RCC 7860 (cell line): Measurements from ENCODE around the gene LEMD2.
"Not testable (repeated sequence)": the region's sequence is repeated elsewhere in the genome, so short reads cannot be mapped to it uniquely, and the experiment has no call there.

ENCODE experiments used
- DNase-seq: peaks from one replicate; pipeline ENCODE4 v3.0.0-alpha.2; 2015; ENCODE audit warnings: low spot score
- FAIRE-seq: peaks from 2 replicates; lab custom pipeline; 2012; peaks lifted over from hg19 to GRCh38; lab: Jason Lieb, UNC

Gene LEMD2

GRCh38 chr6:33788694-33789549 lies at the start of gene LEMD2:
Gene LEMD2, minus strand, starts transcription at chr6:33789130. Its CDS starts 14 bp downstream, at chr6:33789116.
- DNase-seq, result peak; percentile 71
- FAIRE-seq, result no peak

GRCh38 chr6:33837971-33838665 lies 49.2 kb upstream of the LEMD2 start:
- DNase-seq, result no peak

DNA sequence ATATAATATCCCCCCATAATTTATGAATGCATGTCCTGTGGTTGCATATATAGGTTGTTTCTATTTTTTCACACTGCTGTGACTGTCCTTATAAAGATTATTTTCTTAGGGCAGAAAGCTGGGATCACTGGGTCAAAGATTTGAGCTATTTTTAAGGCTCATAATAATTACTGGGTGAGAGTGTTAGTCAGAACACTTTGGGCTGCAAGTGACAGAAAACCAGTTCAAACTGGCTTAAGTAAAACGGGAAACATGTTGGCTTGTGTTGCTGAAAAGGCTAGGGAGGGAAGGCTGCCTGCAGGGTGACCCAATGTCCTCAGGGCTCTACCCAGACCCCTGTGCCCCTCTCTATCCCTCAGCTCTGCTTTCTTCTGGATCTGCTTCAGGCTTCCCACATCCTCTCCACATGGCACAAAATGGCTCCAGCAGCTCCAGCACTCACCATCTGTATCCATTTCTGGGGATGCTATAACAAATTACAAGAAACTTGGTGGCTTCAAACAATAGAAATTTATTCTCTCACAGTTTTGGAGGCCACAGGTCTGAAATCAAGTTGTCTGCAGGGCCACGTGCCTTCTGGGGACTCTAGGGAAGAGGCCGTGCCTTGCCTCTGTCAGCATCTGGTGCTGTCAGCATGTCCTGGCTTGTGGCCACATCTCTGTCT lies 48.0 kb upstream of the LEMD2 start:
- DNase-seq, result no peak

More at GRCh38 chr6:33837971-33838665, 49.2 kb upstream of the LEMD2 start:
- no peak for FAIRE-seq

GRCh38 chr6:33834401-33835392 lies 45.8 kb upstream of the LEMD2 start:
- DNase-seq, result no peak
- no peak for FAIRE-seq

More for the DNA sequence above, 48.0 kb upstream of the LEMD2 start:
- FAIRE-seq, result no peak

DNA sequence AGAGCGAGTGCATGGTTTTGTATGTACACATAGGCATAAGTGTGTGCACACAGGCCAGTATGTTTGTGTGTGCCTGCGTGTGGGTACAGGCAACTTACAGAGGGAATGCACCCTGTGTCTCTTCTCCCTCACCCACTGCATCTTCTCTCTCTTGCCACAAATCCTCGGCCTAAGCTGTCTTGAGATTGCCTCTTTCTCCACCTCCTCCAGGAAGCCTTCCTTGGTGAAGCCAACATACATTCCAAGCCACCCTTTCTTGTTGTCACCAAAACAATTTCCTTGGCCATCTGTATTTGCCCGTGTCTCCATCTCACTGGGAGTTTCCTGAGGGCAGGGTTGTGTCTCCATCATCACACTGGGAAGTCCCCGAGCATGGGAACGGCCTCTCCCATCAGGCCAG lies 44.7 kb upstream of the LEMD2 start:
- DNase-seq (no peak), FAIRE-seq (no peak)

DNA sequence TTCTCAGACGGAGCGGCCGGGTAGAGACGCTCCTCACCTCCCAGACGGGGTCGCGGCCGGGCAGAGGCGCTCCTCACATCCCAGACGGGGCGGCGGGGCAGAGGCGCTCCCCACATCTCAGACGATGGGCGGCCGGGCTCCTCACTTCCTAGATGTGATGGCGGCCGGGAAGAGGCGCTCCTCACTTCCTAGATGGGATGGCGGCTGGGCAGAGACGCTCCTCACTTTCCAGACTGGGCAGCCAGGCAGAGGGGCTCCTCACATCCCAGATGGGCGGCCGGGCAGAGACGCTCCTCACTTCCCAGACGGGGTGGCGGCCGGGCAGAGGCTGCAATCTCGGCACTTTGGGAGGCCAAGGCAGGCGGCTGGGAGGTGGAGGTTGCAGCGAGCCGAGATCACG lies 43.9 kb upstream of the LEMD2 start:
- not testable (repeated sequence) for FAIRE-seq

GRCh38 chr6:33831725-33832124 lies 42.8 kb upstream of the LEMD2 start:
- not testable (repeated sequence) for DNase-seq, FAIRE-seq

More for the DNA sequence above, 43.9 kb upstream of the LEMD2 start:
- DNase-seq, result not testable (repeated sequence)

- no peak for FAIRE-seq
- no peak for DNase-seq
Observed at GRCh38 chr6:33830635-33831240, 41.8 kb upstream of the LEMD2 start.

DNA sequence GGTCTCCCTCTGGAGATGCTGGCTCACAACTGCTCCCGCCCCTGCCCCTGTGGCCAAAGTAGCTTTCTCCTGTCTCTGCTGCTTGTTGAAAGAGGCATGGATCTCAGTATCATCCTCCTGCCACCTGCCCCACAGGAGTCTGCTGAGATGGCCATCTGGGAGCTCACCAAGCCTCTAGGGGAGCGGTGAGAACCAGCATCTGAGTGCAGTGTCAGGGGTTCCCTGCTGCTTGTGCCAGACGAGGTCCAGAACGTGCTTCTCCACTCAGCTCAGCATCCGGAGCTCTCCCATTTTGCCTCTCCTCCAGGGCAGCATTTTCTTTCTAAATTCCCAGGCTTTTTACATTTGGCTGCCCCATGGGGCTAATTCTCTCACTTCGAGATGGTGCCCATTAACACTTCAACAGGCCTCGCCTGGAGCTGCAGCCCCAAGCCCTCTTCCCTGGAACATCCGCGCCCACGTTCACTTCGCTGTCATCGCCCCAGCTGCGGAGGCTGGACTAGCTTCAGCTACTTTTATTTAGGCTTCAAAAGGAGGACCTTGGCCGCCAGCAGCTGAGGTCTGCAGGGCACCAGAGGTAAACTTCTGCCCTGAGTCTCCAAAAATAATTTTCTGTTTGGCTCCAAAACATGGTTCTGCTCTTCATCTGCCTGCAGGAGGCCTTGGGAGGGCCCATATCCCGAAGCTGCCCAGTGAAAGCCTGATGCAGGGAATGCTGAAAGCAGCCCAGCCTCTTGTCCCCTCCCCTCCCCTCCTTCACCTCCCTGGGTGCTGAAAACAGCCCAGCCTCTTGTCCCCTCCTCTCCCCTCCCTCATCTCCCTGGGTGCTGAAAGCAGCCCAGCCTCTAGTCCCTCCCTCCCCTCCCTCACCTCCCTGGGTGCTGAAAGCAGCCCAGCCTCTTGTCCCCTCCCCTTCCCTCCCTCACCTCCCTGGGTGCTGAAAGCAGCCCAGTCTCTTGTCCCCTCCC lies 40.1 kb upstream of the LEMD2 start:
- no peak for FAIRE-seq
- no peak for DNase-seq

DNA sequence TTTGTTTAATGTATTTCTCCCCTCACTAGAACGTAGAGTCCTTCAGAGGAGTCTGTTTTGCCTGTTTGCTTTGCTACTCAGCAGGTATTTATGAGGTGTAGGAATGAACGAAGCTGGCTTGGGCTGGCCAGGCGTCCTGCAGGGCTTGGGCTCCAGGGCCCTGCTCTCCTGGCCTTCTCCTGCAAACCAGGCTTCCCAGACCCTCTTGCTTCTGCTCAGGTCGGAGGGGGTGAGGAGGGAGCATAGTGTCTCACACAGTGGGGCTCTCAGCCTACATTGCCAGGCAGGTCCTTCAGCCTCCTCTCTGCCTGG lies 39.5 kb upstream of the LEMD2 start:
- DNase-seq (no peak), FAIRE-seq (no peak)

DNA sequence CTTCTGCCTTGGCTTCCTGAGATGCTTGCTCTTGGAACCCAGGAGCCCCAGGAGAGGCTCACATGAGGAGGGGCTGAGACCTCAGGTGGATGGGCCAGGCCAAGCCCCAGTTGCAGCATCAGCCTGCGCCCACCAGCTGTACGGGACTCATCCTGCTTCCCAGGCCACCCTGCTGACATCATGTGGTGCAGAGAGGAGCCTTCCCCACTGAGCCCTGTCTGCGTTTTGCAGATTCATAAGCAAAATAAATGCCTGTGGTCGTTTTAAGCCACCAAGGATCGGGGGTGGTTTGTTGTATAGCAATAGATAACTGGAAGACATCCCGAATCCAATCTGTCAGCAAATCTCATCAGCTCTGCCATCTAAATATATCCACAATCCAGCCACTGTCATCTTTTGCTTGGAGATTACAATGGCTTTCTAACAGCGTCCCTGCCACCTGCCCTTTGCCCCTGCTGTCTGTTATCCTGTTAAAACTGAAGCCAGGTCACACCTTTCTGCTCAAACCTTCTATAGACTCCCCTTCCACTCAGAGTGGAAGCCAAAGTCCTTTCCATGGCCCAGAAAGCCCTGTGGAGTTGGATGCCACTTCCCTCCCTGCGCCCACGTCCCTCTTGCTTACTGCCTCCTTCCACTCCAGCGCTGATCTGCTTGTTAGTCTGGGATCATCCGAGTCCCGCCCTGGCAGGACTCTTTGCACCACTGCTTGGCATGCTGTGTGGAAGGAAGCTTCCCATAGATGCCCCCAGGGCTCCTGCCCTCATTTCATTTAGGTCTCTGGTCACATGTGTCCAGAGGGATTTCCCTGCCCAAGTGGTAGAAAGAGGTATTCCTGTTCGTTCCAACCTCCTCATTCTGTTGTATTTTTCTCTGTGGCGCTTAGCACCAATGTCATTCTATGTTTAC lies 38.9 kb upstream of the LEMD2 start:
- FAIRE-seq (no peak), DNase-seq (no peak)

DNA sequence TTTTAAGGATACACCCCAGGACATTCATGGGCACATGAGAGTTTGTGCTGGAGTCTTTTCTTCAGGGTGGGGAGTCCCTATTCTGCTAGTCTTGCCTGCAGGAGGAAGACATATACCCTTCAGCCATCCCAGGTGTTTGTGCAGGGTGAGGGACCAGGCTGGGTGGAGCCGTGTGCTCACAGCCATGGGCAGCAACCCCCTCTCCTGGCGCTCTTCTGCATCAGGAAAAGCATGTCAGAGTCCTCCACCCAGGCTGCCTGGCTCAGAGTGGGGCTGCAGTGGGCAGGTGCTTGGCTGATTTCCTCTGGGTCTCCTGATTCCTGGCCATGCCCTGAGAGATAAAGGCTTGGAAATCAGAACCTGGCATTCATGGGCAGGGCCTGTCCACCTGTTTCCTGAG lies 37.6 kb upstream of the LEMD2 start:
- DNase-seq, result no peak
- no peak for FAIRE-seq

- FAIRE-seq (no peak), DNase-seq (no peak)
Observed at GRCh38 chr6:33824461-33825154, 35.7 kb upstream of the LEMD2 start.

- DNase-seq (no peak), FAIRE-seq (no peak)
Observed at GRCh38 chr6:33823806-33824205, 34.9 kb upstream of the LEMD2 start.

- no peak for FAIRE-seq
- DNase-seq, result peak; percentile 6
Observed at GRCh38 chr6:33822575-33823395, 33.9 kb upstream of the LEMD2 start.

GRCh38 chr6:33820784-33821520 lies 32.0 kb upstream of the LEMD2 start:
- DNase-seq, result no peak
- FAIRE-seq, result no peak
